Pancreas (tissue), 10 donors: ENCODE results near the gene NLRP8. TPM values are rescaled to one million over a fixed set of nuclear protein-coding genes. Genes with fewer than 3 reads are reported as not detected.

Source experiments
- ATAC-seq, 4 donors: fragments of 200-7000 bp; cut with Tn5 transposase; one replicate each; pipeline versions ENCODE4 v1.8.0 to v1.9.1; 2020; ENCODE audit warnings: mild to moderate bottlenecking in 4 of 4, moderate library complexity in 4 of 4
- DNase-seq, 6 donors: peaks; one replicate each; pipeline ENCODE4 v3.0.0-alpha.2; 2020
- FAIRE-seq: peaks from 2 replicates; lab custom pipeline; 2012; peaks lifted over from hg19 to GRCh38; lab: Jason Lieb, UNC
- H3K27ac ChIP-seq, 4 donors: fragments of 200-600 bp; sonication (generic); 1 replicate in 3 of 4; 2 replicates in 1 of 4; pipeline versions ENCODE4 v1.5.0 to v1.8.0; 2020
- H3K27me3 ChIP-seq, 4 donors: fragments of 200-600 bp; one replicate each; pipeline ENCODE4 v1.8.0; 2021
- H3K36me3 ChIP-seq, 3 donors: fragments of 200-600 bp; sonication (generic) in 1 of 3; one replicate each; pipeline versions ENCODE4 v1.5.0 to v1.8.0; 2020 to 2021
- H3K4me1 ChIP-seq, 3 donors: fragments of 200-600 bp; one replicate each; pipeline ENCODE4 v1.8.0; 2021
- H3K4me3 ChIP-seq, 4 donors: fragments of 200-600 bp; sonication (generic) in 2 of 4; one replicate each; pipeline versions ENCODE4 v1.5.0 to v1.8.0; 2020 to 2021
- H3K9me3 ChIP-seq, 4 donors: fragments of 200-600 bp; one replicate each; pipeline ENCODE4 v1.8.0; 2021
- CTCF ChIP-seq, 4 donors: fragments of 200-600 bp; sonication (generic) in 3 of 4; IDR thresholded peaks; one replicate each; pipeline versions ENCODE4 v1.5.0 to v1.8.0; 2021; ENCODE audit warnings: antibody characterized with exemption in 4 of 4
- WGBS, 2 donors: extraction: QIAGEN DNeasy Blood & Tissue Kit; methylation state at CpG; one replicate each; pipeline ENCODE4 v1.1.7; 2013; 5-methylcytosine and 5-hydroxymethylcytosine counted together
- intact Hi-C, 3 donors: fragments of 100-400 bp; cut with DNase I; formaldehyde crosslinking; loops; one replicate each; pipeline versions ENCODE4 v1.11.1 to v1.14.2; 2022
- polyA plus RNA-seq, 2 donors: library from polyadenylated mRNA; stranded (reverse); fragments of 200-250 nt; gene quantifications; one replicate each; pipeline ENCODE4 v1.2.3, GENCODE V29; 2013
- total RNA-seq, 6 donors: library from RNA; stranded (reverse); fragmentation: NEBNext Ultra II Directional in 4 of 6; extraction: Animal tissue kit (Norgen Biotek cat#: 25700) in 4 of 6; gene quantifications; one replicate each; pipeline versions ENCODE4 v1.2.1 to v1.2.4, GENCODE V29; 2021 to 2023
- donor health status: healthy with polysubstance abuse.
- donor health status: DM: no; HTN: no; CAD: no; lungs with moderate emphysema.
- donor health status: DM: no; HTN: no; CAD: no.
- donor health status: control.
- donor health status: control.
- donor health status: Bipolar disorder and iron deficiency.
- donor health status: DM: yes; HTN: yes; CAD: no.
- donor health status: DM: no; HTN: no; CAD: no.
- donor health status: DM: no; HTN: no; CAD: no.
- donor health status: DM: yes; HTN: yes; CAD: no.

The NLRP8 gene
- not detected for total RNA-seq
- polyA plus RNA-seq = not detected

- TF ChIP-seq CTCF (IDR thresholded peaks at IDR 0.05) = no peak
- Histone ChIP-seq H3K27ac (no peak within 1 kb of the TSS), H3K9me3 (no peaks in the 10 kb centered on the region), H3K27me3 (no peaks in the 10 kb centered on the region), H3K4me1 (no peaks in the 10 kb centered on the region), H3K4me3 (no peak within 1 kb of the TSS), H3K36me3 (no peaks in the 10 kb centered on the region)
- no peak for FAIRE-seq
- intact Hi-C loops = no loop called here
- 50 to 71% methylated on average over 8 of the region's 8 CpGs for WGBS, 2 donors
- no peak for ATAC-seq
- DNase-seq = no peak
These were observed at the start of gene NLRP8 for GRCh38 chr19:55947532-55947931. NLRP8 (plus strand) TSS chr19:55947832.

- no peak for ATAC-seq
- intact Hi-C loops = no loop called here
- Histone ChIP-seq H3K27ac (no peak overlapping the region), H3K4me3 (no peak overlapping the region), H3K27me3 (no peaks in the 10 kb centered on the region), H3K4me1 (no peaks in the 10 kb centered on the region), H3K36me3 (no peaks in the 10 kb centered on the region), H3K9me3 (no peaks in the 10 kb centered on the region)
- 52 to 57% methylated on average over 12 of the region's 12 CpGs for WGBS, 2 donors
- no peak for TF ChIP-seq CTCF (IDR thresholded peaks at IDR 0.05)
- no peak for DNase-seq
- no peak for FAIRE-seq
These were observed 48.7 kb upstream of the NLRP8 start for GRCh38 chr19:55898911-55899310.

- H3K4me3 ChIP-seq = no peak overlapping the region
- DNase-seq (no peak), ATAC-seq (no peak), FAIRE-seq (no peak)
- no peak overlapping the region for H3K27ac ChIP-seq
- no peak for TF ChIP-seq CTCF (IDR thresholded peaks at IDR 0.05)
- no peaks in the 10 kb centered on the region for H3K36me3 ChIP-seq
- intact Hi-C loops = no loop called here
- H3K9me3 ChIP-seq = no peaks in the 10 kb centered on the region
- H3K27me3 ChIP-seq = no peaks in the 10 kb centered on the region
- 51 to 61% methylated on average over 13 of the region's 13 CpGs for WGBS, 2 donors
- H3K4me1 ChIP-seq = no peaks in the 10 kb centered on the region
These were observed 46.1 kb upstream of the NLRP8 start for GRCh38 chr19:55901369-55902079.

- DNase-seq (no peak), FAIRE-seq (no peak), ATAC-seq (no peak)
- Histone ChIP-seq H3K36me3 (no peaks in the 10 kb centered on the region), H3K4me3 (no peak overlapping the region), H3K27ac (no peak overlapping the region), H3K9me3 (no peaks in the 10 kb centered on the region), H3K4me1 (no peaks in the 10 kb centered on the region), H3K27me3 (no peaks in the 10 kb centered on the region)
- no peak for TF ChIP-seq CTCF (IDR thresholded peaks at IDR 0.05)
- 46 to 52% methylated on average over 9 of the region's 9 CpGs for WGBS, 2 donors
- intact Hi-C loops = no loop called here
These were observed 45.4 kb upstream of the NLRP8 start for GRCh38 chr19:55902080-55902751.

GRCh38 chr19:55907286-55907685, 40.3 kb upstream of the NLRP8 start:
- FAIRE-seq = no peak

More at GRCh38 chr19:55907286-55907685, 40.3 kb upstream of the NLRP8 start:
- DNase-seq (no peak), ATAC-seq (no peak)
- Histone ChIP-seq H3K36me3 (no peaks in the 10 kb centered on the region), H3K9me3 (no peaks in the 10 kb centered on the region), H3K27me3 (peaks cover 0 to 2% (median 0%) of the 10 kb centered on the region in 4 donors), H3K4me3 (no peak overlapping the region), H3K4me1 (no peaks in the 10 kb centered on the region), H3K27ac (no peak overlapping the region)
- no peak for TF ChIP-seq CTCF (IDR thresholded peaks at IDR 0.05)
- intact Hi-C loops = no loop called here
- 57 to 68% methylated on average over 7 of the region's 7 CpGs for WGBS, 2 donors
